Measurements from ENCODE around the gene LTBP1.
"Not testable (repeated sequence)": the region's sequence is repeated elsewhere in the genome, so short reads cannot be mapped to it uniquely, and the experiment has no call there.

LTBP1 gene

GRCh38 chr2:33354981-33355380 is 408.2 kb downstream of the LTBP1 start:
- Histone ChIP-seq H3K4me3 (ENCODE audit: low read depth, low read length) (no peak overlapping the region), H2AFZ (ENCODE audit: low read length, unreplicated experiment) (no peak overlapping the region), H3K4me1 (ENCODE audit: control insufficient read depth, insufficient read depth, low read length, unreplicated experiment) (no peaks in the 10 kb centered on the region), H3K36me3 (ENCODE audit: insufficient read depth, low read length) (peaks cover 28% of the 10 kb centered on the region), H3K27me3 (ENCODE audit: insufficient read depth, low read length) (no peaks in the 10 kb centered on the region), H3K79me2 (ENCODE audit: control insufficient read depth, insufficient read depth, low read length, unreplicated experiment) (no peaks in the 10 kb centered on the region), H3K27ac (ENCODE audit: low read depth, low read length) (no peak overlapping the region)

GRCh38 chr2:33358878-33359277 is 412.1 kb downstream of the LTBP1 start:
- H3K36me3 ChIP-seq (ENCODE audit: insufficient read depth, low read length) = peaks cover 34% of the 10 kb centered on the region
- H3K79me2 ChIP-seq (ENCODE audit: control insufficient read depth, insufficient read depth, low read length, unreplicated experiment) = no peaks in the 10 kb centered on the region
- no peak overlapping the region for H3K27ac ChIP-seq (ENCODE audit: low read depth, low read length)
- no peak overlapping the region for H2AFZ ChIP-seq (ENCODE audit: low read length, unreplicated experiment)
- H3K4me1 ChIP-seq (ENCODE audit: control insufficient read depth, insufficient read depth, low read length, unreplicated experiment) = peaks cover 12% of the 10 kb centered on the region
- no peak overlapping the region for H3K4me3 ChIP-seq (ENCODE audit: low read depth, low read length)
- no peaks in the 10 kb centered on the region for H3K27me3 ChIP-seq (ENCODE audit: insufficient read depth, low read length)

DNA sequence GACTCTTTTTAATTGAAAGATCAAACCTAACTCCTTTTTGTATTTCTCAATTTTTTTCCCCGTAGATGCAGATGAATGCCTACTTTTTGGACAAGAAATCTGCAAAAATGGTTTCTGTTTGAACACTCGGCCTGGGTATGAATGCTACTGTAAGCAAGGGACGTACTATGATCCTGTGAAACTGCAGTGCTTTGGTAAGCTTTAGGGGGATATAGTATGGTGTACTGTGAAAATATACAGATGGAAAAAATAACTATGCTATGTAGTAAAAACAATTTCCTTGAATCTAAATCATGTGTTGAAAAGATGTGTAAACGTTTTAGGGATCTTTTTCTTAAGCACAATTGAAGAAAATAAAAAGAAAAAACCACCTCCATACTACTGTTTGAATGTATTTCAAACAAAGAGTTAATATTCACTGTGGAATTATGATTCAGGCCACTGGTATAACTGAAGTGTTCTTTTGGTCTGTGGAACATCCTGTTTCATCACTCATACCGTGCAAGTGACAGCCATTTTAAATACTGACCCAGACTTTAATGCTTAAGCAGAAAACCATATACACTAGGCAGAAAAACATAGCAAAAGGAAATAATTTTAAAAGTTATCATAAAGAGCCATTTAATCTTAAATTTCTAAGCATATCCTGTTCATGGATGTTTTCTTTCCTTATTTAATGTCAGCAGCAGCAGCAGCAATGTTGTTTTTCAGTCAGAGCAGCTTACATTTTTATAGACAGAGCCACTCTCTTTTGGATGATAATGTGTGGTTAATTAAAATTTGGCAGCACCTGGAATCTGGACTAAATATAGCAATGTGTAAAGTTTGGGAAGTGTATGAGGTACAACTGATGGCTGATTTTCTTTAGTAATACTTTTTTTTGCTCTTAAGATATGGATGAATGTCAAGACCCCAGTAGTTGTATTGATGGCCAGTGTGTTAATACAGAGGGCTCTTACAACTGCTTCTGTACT is 416.9 kb downstream of the LTBP1 start:
- H3K36me3 ChIP-seq (ENCODE audit: insufficient read depth, low read length) = peaks cover 16% of the 10 kb centered on the region; the same call in 1 of the 2 replicates
- H3K4me3 ChIP-seq (ENCODE audit: low read depth, low read length) = no peak overlapping the region
- no peaks in the 10 kb centered on the region for H3K27me3 ChIP-seq (ENCODE audit: insufficient read depth, low read length)
- peak overlapping the region; percentile 58 for H2AFZ ChIP-seq (ENCODE audit: low read length, unreplicated experiment)
- H3K4me1 ChIP-seq (ENCODE audit: control insufficient read depth, insufficient read depth, low read length, unreplicated experiment) = peaks cover 16% of the 10 kb centered on the region
- H3K79me2 ChIP-seq (ENCODE audit: control insufficient read depth, insufficient read depth, low read length, unreplicated experiment) = no peaks in the 10 kb centered on the region
- peak overlapping the region; percentile 51 for H3K27ac ChIP-seq (ENCODE audit: low read depth, low read length)

DNA sequence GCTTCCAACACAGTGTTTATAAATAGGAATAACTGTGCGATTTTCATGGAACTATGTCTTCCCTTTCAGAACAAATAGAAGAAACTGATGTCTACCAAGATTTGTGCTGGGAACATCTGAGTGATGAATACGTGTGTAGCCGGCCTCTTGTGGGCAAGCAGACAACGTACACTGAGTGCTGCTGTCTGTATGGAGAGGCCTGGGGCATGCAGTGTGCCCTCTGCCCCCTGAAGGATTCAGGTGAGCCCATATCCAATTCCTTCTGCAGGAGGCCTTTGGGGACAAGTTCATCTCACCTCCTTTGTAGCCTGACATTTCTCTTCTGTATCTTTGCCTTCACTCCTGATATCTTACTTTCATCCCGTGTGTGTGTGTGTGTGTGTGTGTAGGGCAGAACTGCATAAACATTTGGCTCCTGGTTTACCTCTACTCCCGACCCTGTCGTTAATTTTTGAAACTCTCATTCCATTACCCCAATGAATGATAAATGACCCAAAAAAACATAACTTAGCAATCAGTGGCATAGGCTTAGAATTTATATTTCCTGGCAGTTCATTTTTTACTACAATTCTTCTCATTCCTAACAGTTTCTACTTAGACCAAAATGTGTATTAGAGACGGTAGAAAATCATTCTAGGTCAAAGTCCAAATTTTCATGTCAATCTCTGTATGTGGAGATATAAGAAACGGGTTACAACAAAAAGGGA is 418.7 kb downstream of the LTBP1 start:
- peaks cover 16% of the 10 kb centered on the region for H3K4me1 ChIP-seq (ENCODE audit: control insufficient read depth, insufficient read depth, low read length, unreplicated experiment)
- peaks cover 16% of the 10 kb centered on the region; the same call in 1 of the 2 replicates for H3K36me3 ChIP-seq (ENCODE audit: insufficient read depth, low read length)
- no peaks in the 10 kb centered on the region for H3K27me3 ChIP-seq (ENCODE audit: insufficient read depth, low read length)
- H3K4me3 ChIP-seq (ENCODE audit: low read depth, low read length) = no peak overlapping the region
- H3K27ac ChIP-seq (ENCODE audit: low read depth, low read length) = no peak overlapping the region
- H2AFZ ChIP-seq (ENCODE audit: low read length, unreplicated experiment) = no peak overlapping the region
- H3K79me2 ChIP-seq (ENCODE audit: control insufficient read depth, insufficient read depth, low read length, unreplicated experiment) = no peaks in the 10 kb centered on the region

GRCh38 chr2:33366473-33366872 is 419.7 kb downstream of the LTBP1 start:
- Histone ChIP-seq H3K4me1 (ENCODE audit: control insufficient read depth, insufficient read depth, low read length, unreplicated experiment) (peaks cover 16% of the 10 kb centered on the region), H3K4me3 (ENCODE audit: low read depth, low read length) (no peak overlapping the region), H3K27ac (ENCODE audit: low read depth, low read length) (no peak overlapping the region), H3K27me3 (ENCODE audit: insufficient read depth, low read length) (no peaks in the 10 kb centered on the region), H3K36me3 (ENCODE audit: insufficient read depth, low read length) (peaks cover 16% of the 10 kb centered on the region; the same call in 1 of the 2 replicates), H3K79me2 (ENCODE audit: control insufficient read depth, insufficient read depth, low read length, unreplicated experiment) (no peaks in the 10 kb centered on the region), H2AFZ (ENCODE audit: low read length, unreplicated experiment) (no peak overlapping the region)

- H3K36me3 ChIP-seq (ENCODE audit: insufficient read depth, low read length); H3K27ac ChIP-seq (ENCODE audit: low read depth, low read length); H3K79me2 ChIP-seq (ENCODE audit: control insufficient read depth, insufficient read depth, low read length, unreplicated experiment); H2AFZ ChIP-seq (ENCODE audit: low read length, unreplicated experiment); H3K27me3 ChIP-seq (ENCODE audit: insufficient read depth, low read length); H3K4me1 ChIP-seq (ENCODE audit: control insufficient read depth, insufficient read depth, low read length, unreplicated experiment); H3K4me3 ChIP-seq (ENCODE audit: low read depth, low read length): not testable (repeated sequence)
Observed at GRCh38 chr2:33368524-33368923, 421.8 kb downstream of the LTBP1 start.

GRCh38 chr2:33369191-33369590 is 422.4 kb downstream of the LTBP1 start:
- no peak overlapping the region for H2AFZ ChIP-seq (ENCODE audit: low read length, unreplicated experiment)
- no peaks in the 10 kb centered on the region for H3K27me3 ChIP-seq (ENCODE audit: insufficient read depth, low read length)
- no peak overlapping the region for H3K27ac ChIP-seq (ENCODE audit: low read depth, low read length)
- peaks cover 6% of the 10 kb centered on the region for H3K4me1 ChIP-seq (ENCODE audit: control insufficient read depth, insufficient read depth, low read length, unreplicated experiment)
- H3K79me2 ChIP-seq (ENCODE audit: control insufficient read depth, insufficient read depth, low read length, unreplicated experiment) = no peaks in the 10 kb centered on the region
- H3K36me3 ChIP-seq (ENCODE audit: insufficient read depth, low read length) = peaks cover 9% of the 10 kb centered on the region; the same call in 1 of the 2 replicates
- H3K4me3 ChIP-seq (ENCODE audit: low read depth, low read length) = no peak overlapping the region

- Histone ChIP-seq H2AFZ (ENCODE audit: low read length, unreplicated experiment) (no peak overlapping the region), H3K27ac (ENCODE audit: low read depth, low read length) (no peak overlapping the region), H3K36me3 (ENCODE audit: insufficient read depth, low read length) (peaks cover under 1% of the 10 kb centered on the region; the same call in 1 of the 2 replicates), H3K4me3 (ENCODE audit: low read depth, low read length) (no peak overlapping the region), H3K4me1 (ENCODE audit: control insufficient read depth, insufficient read depth, low read length, unreplicated experiment) (peaks cover 18% of the 10 kb centered on the region), H3K79me2 (ENCODE audit: control insufficient read depth, insufficient read depth, low read length, unreplicated experiment) (no peaks in the 10 kb centered on the region), H3K27me3 (ENCODE audit: insufficient read depth, low read length) (no peaks in the 10 kb centered on the region)
Observed at GRCh38 chr2:33370636-33371265, 424.0 kb downstream of the LTBP1 start.

- no peak overlapping the region for H3K27ac ChIP-seq (ENCODE audit: low read depth, low read length)
- H3K27me3 ChIP-seq (ENCODE audit: insufficient read depth, low read length) = no peaks in the 10 kb centered on the region
- H2AFZ ChIP-seq (ENCODE audit: low read length, unreplicated experiment) = no peak overlapping the region
- peaks cover 18% of the 10 kb centered on the region for H3K4me1 ChIP-seq (ENCODE audit: control insufficient read depth, insufficient read depth, low read length, unreplicated experiment)
- no peaks in the 10 kb centered on the region; the same call in 1 of the 2 replicates for H3K36me3 ChIP-seq (ENCODE audit: insufficient read depth, low read length)
- H3K79me2 ChIP-seq (ENCODE audit: control insufficient read depth, insufficient read depth, low read length, unreplicated experiment) = no peaks in the 10 kb centered on the region
- H3K4me3 ChIP-seq (ENCODE audit: low read depth, low read length) = no peak overlapping the region
Observed at GRCh38 chr2:33371304-33372090, 424.7 kb downstream of the LTBP1 start.
